Measurements from ENCODE around the gene ENOX1. TPM values are rescaled to one million over a fixed set of nuclear protein-coding genes. Genes with fewer than 3 reads are reported as not detected.
"Not testable (repeated sequence)": the region's sequence is repeated elsewhere in the genome, so short reads cannot be mapped to it uniquely, and the experiment has no call there.

ENOX1 gene
- total RNA-seq, 1 donor from 2014 or later, result 2.0 TPM

DNA sequence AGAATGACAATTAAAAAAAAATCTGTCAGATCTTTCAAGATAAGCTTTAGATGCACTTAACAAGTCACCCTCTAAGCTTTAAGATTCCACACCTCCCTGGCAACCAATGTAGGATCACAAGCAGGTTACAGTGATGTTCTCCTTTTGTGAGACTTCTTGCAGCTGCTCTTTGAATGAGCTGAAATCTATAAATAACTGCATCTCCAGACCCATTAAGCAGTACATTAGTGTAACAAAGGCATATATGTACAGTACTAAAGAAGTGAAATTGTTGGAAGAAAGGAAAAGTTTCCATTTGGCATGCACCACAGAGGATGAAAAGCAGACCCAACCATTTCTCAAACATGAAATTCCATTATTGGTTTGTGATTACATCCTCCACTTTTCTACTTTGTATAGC is 364.7 kb downstream of the ENOX1 start:
- DNase-seq (ENCODE audit: low spot score), result no peak
- H3K4me1 Mint-ChIP-seq (ENCODE audit: low read depth), result peaks cover 13% of the 10 kb centered on the region
- H3K36me3 Mint-ChIP-seq (ENCODE audit: low read depth), result peaks cover 6% of the 10 kb centered on the region
- no peak overlapping the region for H3K4me3 Mint-ChIP-seq (ENCODE audit: unreplicated experiment)
- TF ChIP-seq, protein P1, sequence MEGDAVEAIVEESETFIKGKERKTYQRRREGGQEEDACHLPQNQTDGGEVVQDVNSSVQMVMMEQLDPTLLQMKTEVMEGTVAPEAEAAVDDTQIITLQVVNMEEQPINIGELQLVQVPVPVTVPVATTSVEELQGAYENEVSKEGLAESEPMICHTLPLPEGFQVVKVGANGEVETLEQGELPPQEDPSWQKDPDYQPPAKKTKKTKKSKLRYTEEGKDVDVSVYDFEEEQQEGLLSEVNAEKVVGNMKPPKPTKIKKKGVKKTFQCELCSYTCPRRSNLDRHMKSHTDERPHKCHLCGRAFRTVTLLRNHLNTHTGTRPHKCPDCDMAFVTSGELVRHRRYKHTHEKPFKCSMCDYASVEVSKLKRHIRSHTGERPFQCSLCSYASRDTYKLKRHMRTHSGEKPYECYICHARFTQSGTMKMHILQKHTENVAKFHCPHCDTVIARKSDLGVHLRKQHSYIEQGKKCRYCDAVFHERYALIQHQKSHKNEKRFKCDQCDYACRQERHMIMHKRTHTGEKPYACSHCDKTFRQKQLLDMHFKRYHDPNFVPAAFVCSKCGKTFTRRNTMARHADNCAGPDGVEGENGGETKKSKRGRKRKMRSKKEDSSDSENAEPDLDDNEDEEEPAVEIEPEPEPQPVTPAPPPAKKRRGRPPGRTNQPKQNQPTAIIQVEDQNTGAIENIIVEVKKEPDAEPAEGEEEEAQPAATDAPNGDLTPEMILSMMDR (IDR thresholded peaks at IDR 0.05), result no peak
- no peak overlapping the region for H3K27ac Mint-ChIP-seq (ENCODE audit: unreplicated experiment)
- peaks cover 6% of the 10 kb centered on the region for H3K9me3 Mint-ChIP-seq (ENCODE audit: low read depth)
- H3K27me3 Mint-ChIP-seq (ENCODE audit: low read depth), result peaks cover 2% of the 10 kb centered on the region

DNA sequence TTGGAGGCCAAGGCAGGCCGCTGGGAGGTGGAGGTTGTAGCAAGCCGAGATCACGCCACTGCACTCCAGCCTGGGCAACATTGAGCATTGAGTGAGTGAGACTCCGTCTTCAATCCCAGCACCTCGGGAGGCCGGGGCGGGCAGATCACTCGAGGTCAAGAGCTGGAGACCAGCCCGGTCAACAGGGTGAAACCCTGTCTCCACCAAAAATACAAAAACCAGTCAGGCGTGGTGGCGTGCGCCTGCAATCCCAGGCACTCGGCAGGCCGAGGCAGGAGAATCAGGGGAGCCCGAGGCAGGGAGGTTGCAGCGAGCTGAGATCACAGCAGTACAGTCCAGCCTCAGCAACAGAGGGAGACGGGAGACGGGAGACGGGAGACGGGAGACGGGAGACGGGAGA is 369.9 kb downstream of the ENOX1 start:
- H3K27me3 Mint-ChIP-seq (ENCODE audit: low read depth); DNase-seq (ENCODE audit: low spot score); H3K4me3 Mint-ChIP-seq (ENCODE audit: unreplicated experiment); H3K36me3 Mint-ChIP-seq (ENCODE audit: low read depth); H3K27ac Mint-ChIP-seq (ENCODE audit: unreplicated experiment); H3K4me1 Mint-ChIP-seq (ENCODE audit: low read depth); H3K9me3 Mint-ChIP-seq (ENCODE audit: low read depth): not testable (repeated sequence)

DNA sequence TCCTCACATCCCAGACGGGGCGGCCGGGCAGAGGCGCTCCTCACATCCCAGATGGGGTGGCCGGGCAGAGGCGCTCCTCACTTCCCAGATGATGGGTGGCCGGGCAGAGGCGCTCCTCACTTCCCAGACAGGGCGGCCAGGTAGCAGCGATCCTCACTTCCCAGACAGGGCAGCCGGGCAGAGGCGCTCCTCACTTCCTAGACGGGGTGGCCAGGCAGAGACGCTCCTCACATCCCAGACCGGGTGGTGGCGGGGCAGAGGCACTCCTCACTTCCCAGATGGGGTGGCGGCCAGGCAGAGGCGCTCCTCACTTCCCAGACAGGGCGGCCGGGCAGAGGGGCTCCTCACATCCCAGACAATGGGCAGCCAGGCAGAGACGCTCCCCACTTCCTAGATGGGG is 370.4 kb downstream of the ENOX1 start:
- DNase-seq (ENCODE audit: low spot score); H3K36me3 Mint-ChIP-seq (ENCODE audit: low read depth); H3K27me3 Mint-ChIP-seq (ENCODE audit: low read depth); H3K4me3 Mint-ChIP-seq (ENCODE audit: unreplicated experiment); H3K9me3 Mint-ChIP-seq (ENCODE audit: low read depth); H3K4me1 Mint-ChIP-seq (ENCODE audit: low read depth); H3K27ac Mint-ChIP-seq (ENCODE audit: unreplicated experiment): not testable (repeated sequence)

- H3K4me3 Mint-ChIP-seq (ENCODE audit: unreplicated experiment); H3K27ac Mint-ChIP-seq (ENCODE audit: unreplicated experiment); H3K4me1 Mint-ChIP-seq (ENCODE audit: low read depth); H3K9me3 Mint-ChIP-seq (ENCODE audit: low read depth); H3K27me3 Mint-ChIP-seq (ENCODE audit: low read depth); H3K36me3 Mint-ChIP-seq (ENCODE audit: low read depth): not testable (repeated sequence)
- DNase-seq (ENCODE audit: low spot score), result peak; percentile 91
Measured at GRCh38 chr13:43415903-43416391, 370.8 kb downstream of the ENOX1 start.

GRCh38 chr13:43414111-43414510 is 372.7 kb downstream of the ENOX1 start:
- no peak for DNase-seq (ENCODE audit: low spot score)
- no peak overlapping the region for H3K27ac Mint-ChIP-seq (ENCODE audit: unreplicated experiment)
- TF ChIP-seq, protein P1 (IDR thresholded peaks at IDR 0.05), result no peak
- H3K4me1 Mint-ChIP-seq (ENCODE audit: low read depth), result no peaks in the 10 kb centered on the region
- no peaks in the 10 kb centered on the region for H3K36me3 Mint-ChIP-seq (ENCODE audit: low read depth)
- no peaks in the 10 kb centered on the region for H3K27me3 Mint-ChIP-seq (ENCODE audit: low read depth)
- H3K9me3 Mint-ChIP-seq (ENCODE audit: low read depth), result no peaks in the 10 kb centered on the region
- no peak overlapping the region for H3K4me3 Mint-ChIP-seq (ENCODE audit: unreplicated experiment)

- TF ChIP-seq, protein P1 (IDR thresholded peaks at IDR 0.05), result no peak
- Mint-ChIP-seq H3K36me3 (ENCODE audit: low read depth) (no peaks in the 10 kb centered on the region), H3K9me3 (ENCODE audit: low read depth) (no peaks in the 10 kb centered on the region), H3K4me1 (ENCODE audit: low read depth) (no peaks in the 10 kb centered on the region), H3K4me3 (ENCODE audit: unreplicated experiment) (no peak overlapping the region), H3K27me3 (ENCODE audit: low read depth) (no peaks in the 10 kb centered on the region), H3K27ac (ENCODE audit: unreplicated experiment) (no peak overlapping the region)
- DNase-seq (ENCODE audit: low spot score), result no peak
Measured at GRCh38 chr13:43411741-43412140, 375.0 kb downstream of the ENOX1 start.

GRCh38 chr13:43411211-43411610 is 375.6 kb downstream of the ENOX1 start:
- H3K4me3 Mint-ChIP-seq (ENCODE audit: unreplicated experiment), result no peak overlapping the region
- no peaks in the 10 kb centered on the region for H3K27me3 Mint-ChIP-seq (ENCODE audit: low read depth)
- H3K4me1 Mint-ChIP-seq (ENCODE audit: low read depth), result no peaks in the 10 kb centered on the region
- no peak for DNase-seq (ENCODE audit: low spot score)
- TF ChIP-seq, protein P1 (IDR thresholded peaks at IDR 0.05), result no peak
- no peaks in the 10 kb centered on the region for H3K9me3 Mint-ChIP-seq (ENCODE audit: low read depth)
- no peaks in the 10 kb centered on the region for H3K36me3 Mint-ChIP-seq (ENCODE audit: low read depth)
- H3K27ac Mint-ChIP-seq (ENCODE audit: unreplicated experiment), result no peak overlapping the region
